Sciatic nerve (tissue), 2 donors: ENCODE measurements around the gene PTGER2. TPM values are rescaled to one million over a fixed set of nuclear protein-coding genes. Genes with fewer than 3 reads are reported as not detected.

Experiments used
- ATAC-seq: fragments of 200-7000 bp; cut with Tn5 transposase; one replicate; pipeline ENCODE4 v1.9.1; 2020; ENCODE audit warnings: mild to moderate bottlenecking, moderate library complexity
- DNase-seq: peaks from one replicate; pipeline ENCODE4 v3.0.0-alpha.2; 2020; ENCODE audit warnings: low spot score
- intact Hi-C: fragments of 100-400 bp; cut with DNase I; formaldehyde crosslinking; loops from one replicate; pipeline ENCODE4 v1.14.2; 2022
- total RNA-seq: library from RNA; stranded (reverse); fragmentation: NEBNext Ultra II Directional; extraction: Animal tissue kit (Norgen Biotek cat#: 25700); gene quantifications from one replicate; pipeline ENCODE4 v1.2.1, GENCODE V29; 2021
- donor health status: DM: no; HTN: no; CAD: no.
- donor health status: DM: no; HTN: no; CAD: no.

Gene PTGER2, protein sequence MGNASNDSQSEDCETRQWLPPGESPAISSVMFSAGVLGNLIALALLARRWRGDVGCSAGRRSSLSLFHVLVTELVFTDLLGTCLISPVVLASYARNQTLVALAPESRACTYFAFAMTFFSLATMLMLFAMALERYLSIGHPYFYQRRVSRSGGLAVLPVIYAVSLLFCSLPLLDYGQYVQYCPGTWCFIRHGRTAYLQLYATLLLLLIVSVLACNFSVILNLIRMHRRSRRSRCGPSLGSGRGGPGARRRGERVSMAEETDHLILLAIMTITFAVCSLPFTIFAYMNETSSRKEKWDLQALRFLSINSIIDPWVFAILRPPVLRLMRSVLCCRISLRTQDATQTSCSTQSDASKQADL
- total RNA-seq = 8.5 TPM

DNA sequence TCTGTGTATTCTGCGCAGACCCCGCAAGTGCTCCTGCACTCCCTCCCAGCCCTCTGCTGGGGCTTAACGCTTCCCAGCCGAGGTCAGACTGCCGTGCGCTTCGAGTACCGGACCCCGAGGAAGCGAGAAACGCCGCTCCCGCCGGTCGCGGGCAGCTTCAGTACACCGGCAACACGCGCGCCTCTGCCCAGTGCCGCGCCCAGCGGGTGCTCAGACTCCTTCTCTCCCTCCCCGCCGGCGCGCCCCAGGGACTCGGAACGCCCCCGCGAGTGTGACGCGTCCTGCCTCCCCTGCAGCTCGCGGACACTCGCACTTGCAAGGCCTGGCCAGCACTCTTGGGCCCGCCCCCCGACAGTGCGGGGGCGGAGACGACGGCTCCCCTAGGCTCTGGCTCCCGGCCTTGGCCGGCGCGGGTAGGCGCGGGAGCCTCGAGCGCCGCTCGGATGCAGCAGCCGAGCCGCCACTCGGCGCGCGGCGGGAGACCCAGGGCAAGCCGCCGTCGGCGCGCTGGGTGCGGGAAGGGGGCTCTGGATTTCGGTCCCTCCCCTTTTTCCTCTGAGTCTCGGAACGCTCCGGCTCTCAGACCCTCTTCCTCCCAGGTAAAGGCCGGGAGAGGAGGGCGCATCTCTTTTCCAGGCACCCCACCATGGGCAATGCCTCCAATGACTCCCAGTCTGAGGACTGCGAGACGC is at the start of gene PTGER2:
Gene PTGER2 (plus strand): TSS at position 410 of the 692 bp plus-strand sequence. CDS start 237 bp downstream, at position 647.
- intact Hi-C loops = no loop called here
- DNase-seq (peak; percentile 87), ATAC-seq (peak; percentile 89)

DNA sequence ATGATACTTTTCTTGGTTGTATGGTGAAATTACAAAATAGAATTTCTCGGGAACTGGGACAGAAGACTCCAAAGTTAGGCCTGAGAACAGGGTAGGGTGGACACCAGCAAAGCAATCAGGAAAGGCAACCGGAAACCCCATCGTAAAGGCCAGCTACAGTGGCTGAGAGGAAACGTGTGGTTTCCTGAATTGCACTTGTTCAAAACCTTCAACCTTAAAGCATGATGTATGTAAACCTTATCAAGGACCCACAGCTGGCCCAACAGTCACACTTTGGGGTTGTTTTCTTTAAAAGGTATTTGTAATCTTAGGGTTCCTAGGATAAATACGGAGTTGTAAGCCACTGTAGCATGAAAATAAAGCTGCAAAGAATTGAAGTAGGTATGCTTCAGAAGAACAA is 48.9 kb upstream of the PTGER2 start:
- DNase-seq (no peak), ATAC-seq (no peak)
- intact Hi-C loops = no loop called here

GRCh38 chr14:52266179-52266578 is 47.9 kb upstream of the PTGER2 start:
- intact Hi-C loops = no loop called here
- ATAC-seq = peak; percentile 86
- DNase-seq = no peak

DNA sequence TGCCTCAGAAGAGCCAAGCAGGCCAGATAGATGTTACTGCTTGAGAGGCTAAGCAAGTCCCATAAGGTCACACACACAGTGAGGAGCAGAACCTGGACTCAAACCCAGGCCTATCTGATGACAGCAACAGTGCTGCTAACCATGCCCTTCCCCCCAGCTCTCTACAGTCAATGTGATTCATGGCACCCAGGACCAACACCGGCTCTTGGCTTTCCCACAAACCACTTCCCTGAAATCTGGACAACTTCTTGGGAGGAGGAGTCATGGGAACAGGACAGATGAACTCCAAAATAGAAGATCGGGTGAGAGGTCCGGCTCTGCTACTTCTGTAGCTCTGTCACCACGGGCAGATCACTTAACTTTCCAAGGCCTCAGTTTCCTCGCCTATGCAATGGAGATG is 47.3 kb upstream of the PTGER2 start:
- intact Hi-C loops = no loop called here

DNA sequence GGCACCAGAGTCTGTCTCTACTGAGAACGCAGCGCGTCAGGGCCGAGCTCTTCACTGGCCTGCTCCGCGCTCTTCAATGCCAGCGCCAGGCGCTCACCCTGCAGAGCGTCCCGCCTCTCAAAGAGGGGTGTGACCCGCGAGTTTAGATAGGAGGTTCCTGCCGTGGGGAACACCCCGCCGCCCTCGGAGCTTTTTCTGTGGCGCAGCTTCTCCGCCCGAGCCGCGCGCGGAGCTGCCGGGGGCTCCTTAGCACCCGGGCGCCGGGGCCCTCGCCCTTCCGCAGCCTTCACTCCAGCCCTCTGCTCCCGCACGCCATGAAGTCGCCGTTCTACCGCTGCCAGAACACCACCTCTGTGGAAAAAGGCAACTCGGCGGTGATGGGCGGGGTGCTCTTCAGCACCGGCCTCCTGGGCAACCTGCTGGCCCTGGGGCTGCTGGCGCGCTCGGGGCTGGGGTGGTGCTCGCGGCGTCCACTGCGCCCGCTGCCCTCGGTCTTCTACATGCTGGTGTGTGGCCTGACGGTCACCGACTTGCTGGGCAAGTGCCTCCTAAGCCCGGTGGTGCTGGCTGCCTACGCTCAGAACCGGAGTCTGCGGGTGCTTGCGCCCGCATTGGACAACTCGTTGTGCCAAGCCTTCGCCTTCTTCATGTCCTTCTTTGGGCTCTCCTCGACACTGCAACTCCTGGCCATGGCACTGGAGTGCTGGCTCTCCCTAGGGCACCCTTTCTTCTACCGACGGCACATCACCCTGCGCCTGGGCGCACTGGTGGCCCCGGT is 46.4 kb upstream of the PTGER2 start, which contains the start of gene PTGDR:
Gene PTGDR (plus strand): TSS at position 198 of the 778 bp plus-strand sequence. CDS start 117 bp downstream, at position 315.
- ATAC-seq = peak; percentile 64

More for the DNA sequence above, 47.3 kb upstream of the PTGER2 start:
- DNase-seq (no peak), ATAC-seq (peak; percentile 58)

GRCh38 chr14:52268279-52269061 is 45.6 kb upstream of the PTGER2 start:
- ATAC-seq (no peak), DNase-seq (no peak)
- intact Hi-C loops = no loop called here

More for the DNA sequence above, 46.4 kb upstream of the PTGER2 start, which contains the start of gene PTGDR:
- no peak for DNase-seq
- intact Hi-C loops = no loop called here

- DNase-seq (no peak), ATAC-seq (no peak)
- intact Hi-C loops = no loop called here
These were observed 45.0 kb upstream of the PTGER2 start for GRCh38 chr14:52269100-52269499.

DNA sequence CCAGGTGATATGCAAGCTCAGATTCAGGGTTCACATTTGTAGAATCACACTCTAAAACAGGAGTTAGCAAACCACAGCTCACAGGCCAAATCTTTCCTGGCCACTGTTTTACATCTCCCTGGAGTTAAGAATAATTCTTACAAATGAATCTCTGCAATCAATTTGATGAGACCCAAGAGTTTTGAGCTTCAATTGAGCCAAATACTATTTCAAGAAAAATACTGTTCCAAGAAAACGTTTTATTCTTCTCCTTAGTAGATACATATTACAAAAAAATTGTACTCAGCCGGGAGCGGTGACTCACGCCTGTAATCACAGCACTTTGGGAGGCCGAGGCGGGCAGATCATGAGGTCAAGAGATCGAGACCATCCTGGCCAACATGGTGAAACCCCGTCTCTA is 44.1 kb upstream of the PTGER2 start:
- no peak for DNase-seq
- peak; percentile 74 for ATAC-seq
- intact Hi-C loops = no loop called here

- intact Hi-C loops = no loop called here
- ATAC-seq = no peak
These were observed 42.6 kb upstream of the PTGER2 start for GRCh38 chr14:52271538-52271937.

GRCh38 chr14:52272375-52272774 is 41.7 kb upstream of the PTGER2 start:
- ATAC-seq = no peak
- intact Hi-C loops = no loop called here

More at GRCh38 chr14:52271538-52271937, 42.6 kb upstream of the PTGER2 start:
- no peak for DNase-seq

GRCh38 chr14:52275372-52275771 is 38.7 kb upstream of the PTGER2 start:
- no peak for ATAC-seq
- intact Hi-C loops = no loop called here
- DNase-seq = no peak

More at GRCh38 chr14:52272375-52272774, 41.7 kb upstream of the PTGER2 start:
- no peak for DNase-seq

- intact Hi-C loops = no loop called here
- ATAC-seq (no peak), DNase-seq (no peak)
These were observed 36.6 kb upstream of the PTGER2 start for GRCh38 chr14:52277552-52277951.

GRCh38 chr14:52279408-52279807 is 34.7 kb upstream of the PTGER2 start:
- DNase-seq (no peak), ATAC-seq (peak; percentile 75)
- intact Hi-C loops = no loop called here

- DNase-seq = no peak
- ATAC-seq = no peak
- intact Hi-C loops = no loop called here
These were observed 31.0 kb upstream of the PTGER2 start for GRCh38 chr14:52283099-52283498.

DNA sequence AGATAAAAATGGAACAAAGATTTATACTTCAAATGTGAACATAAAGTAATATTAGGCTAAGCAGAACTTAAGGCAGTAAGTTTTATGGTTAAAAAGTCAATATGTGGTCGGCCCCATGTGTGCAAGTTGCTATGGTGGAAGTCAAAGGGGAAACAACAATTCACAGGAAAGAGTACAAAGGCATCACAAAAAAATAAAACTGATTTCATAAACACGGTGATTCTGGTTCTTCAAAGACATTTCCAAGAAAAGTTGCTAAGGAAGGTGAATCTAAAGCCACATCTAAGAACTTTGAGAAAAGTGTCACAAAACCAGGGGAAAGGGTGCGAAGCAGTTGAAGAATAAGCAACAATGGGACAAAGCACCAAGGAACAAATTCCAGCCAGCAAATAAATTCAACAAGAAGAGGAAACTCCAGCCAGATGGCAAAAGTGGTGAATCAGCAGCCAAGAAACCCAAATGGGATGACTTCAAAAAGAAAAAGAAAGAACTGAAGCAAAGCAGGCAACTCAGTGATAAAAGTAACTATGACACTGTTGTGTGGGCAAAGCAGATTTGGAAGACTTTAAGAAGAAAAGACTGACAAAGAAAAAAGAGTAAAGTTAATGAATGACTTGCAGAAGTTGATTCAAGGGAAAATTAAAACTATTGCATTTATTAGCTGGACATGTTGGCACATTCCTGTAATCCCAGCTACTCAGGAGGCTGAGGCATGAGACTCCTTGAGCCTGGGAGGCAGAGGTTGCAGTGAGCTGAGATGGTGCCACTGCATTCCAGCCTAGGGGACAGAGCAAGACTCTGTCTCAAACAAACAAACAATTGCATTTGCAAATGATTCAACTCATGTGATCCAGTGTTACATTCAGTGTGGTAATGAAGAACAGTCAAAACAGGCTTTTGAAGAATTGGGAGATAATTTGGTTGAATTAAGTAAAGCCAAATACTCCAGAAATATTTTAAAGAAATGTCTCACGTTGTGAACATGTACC is 27.2 kb upstream of the PTGER2 start:
- DNase-seq (no peak), ATAC-seq (no peak)
- intact Hi-C loops = no loop called here

- ATAC-seq = no peak
- intact Hi-C loops = no loop called here
- DNase-seq = no peak
These were observed 17.7 kb upstream of the PTGER2 start for GRCh38 chr14:52296378-52296777.

- DNase-seq = no peak
- intact Hi-C loops = no loop called here
- no peak for ATAC-seq
These were observed 15.3 kb upstream of the PTGER2 start for GRCh38 chr14:52298795-52299194.
